Measurements from ENCODE around the gene CYSTM1.
A peak's percentile ranks its signal among the peaks of the same experiment; 100 is the strongest.

CYSTM1 gene

DNA sequence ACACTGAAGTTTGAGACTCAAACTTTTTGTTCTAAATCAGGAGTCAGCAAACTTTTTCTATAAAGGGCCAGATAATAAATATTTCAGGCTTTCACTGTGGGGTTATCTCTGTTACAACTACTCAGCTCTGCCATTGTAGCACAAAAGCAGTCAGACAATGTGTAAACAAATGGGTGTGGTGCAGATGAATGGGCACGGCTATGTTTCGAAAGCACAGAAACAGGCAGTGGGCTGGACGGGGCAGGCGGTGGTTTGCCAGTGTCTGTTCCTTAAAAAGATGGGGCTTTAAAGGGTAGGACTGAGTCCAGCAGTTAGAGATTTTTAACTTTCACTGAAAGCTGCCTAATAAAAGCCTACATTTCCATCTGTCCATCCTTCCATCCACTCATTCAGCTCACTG is 79.0 kb downstream of the CYSTM1 start:
- no peak overlapping the region for H3K4me3 Mint-ChIP-seq
- no peak overlapping the region for H3K27ac Mint-ChIP-seq
- peaks cover 43% of the 10 kb centered on the region for H3K4me1 Mint-ChIP-seq (ENCODE audit: low read depth)
- H3K27me3 Mint-ChIP-seq: no peaks in the 10 kb centered on the region
- no peaks in the 10 kb centered on the region for H3K9me3 Mint-ChIP-seq
- H3K36me3 Mint-ChIP-seq (ENCODE audit: low read depth): peaks cover 25% of the 10 kb centered on the region

DNA sequence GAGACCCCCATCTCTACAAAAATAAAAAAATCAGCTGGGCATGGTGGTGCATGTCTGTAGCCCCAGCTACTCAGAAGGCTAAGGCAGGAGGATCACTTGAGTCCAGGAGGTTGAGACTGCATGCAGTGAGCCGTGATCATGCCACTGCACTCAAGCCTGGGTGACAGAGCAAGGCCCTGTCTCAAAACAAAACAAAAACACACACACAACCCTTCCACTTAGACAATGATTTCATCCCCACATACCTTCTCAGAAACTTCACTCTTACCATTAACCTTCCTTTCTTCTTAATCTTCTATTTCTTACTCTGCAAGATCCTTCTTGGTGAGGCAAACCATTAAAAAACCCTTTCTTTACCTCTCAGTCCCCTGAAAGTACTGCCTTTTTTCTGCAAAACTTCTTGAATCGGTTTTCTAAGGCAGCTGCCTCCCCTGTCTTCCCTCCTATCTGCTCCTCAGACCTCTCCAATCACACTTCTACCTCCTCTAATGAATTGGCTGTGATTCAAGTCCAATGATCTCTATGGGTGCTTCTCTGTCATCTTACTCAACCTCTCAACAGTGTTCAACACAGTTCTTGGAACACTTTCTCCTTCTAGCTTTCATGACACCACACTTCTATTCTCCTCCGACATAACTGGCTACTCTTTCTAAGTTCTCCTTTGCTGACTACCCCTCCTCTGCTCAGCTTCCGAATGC is 80.6 kb downstream of the CYSTM1 start:
- H3K9me3 Mint-ChIP-seq: no peaks in the 10 kb centered on the region
- no peak overlapping the region for H3K4me3 Mint-ChIP-seq
- no peak overlapping the region for H3K27ac Mint-ChIP-seq
- peaks cover 43% of the 10 kb centered on the region for H3K4me1 Mint-ChIP-seq (ENCODE audit: low read depth)
- peaks cover 26% of the 10 kb centered on the region for H3K36me3 Mint-ChIP-seq (ENCODE audit: low read depth)
- H3K27me3 Mint-ChIP-seq: no peaks in the 10 kb centered on the region

DNA sequence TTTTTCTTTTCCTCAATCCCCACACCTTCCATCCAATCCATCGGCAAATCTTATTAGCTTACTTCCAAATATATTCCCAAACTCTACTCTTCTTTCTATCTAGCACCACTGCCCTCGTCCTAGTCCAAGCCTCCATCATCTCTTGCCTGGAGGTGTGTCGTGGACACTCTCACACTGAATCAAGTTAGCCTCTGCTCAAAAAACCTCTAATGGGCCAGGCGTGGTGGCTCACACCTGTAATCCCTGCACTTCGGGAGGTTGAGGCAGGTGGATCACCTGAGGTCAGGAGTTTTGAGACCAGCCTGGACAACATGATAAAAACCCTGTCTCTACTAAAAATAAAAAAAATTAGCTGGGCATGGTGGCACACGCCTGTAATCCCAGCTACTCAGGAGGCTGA is 81.7 kb downstream of the CYSTM1 start:
- Mint-ChIP-seq H3K27ac (no peak overlapping the region), H3K4me1 (ENCODE audit: low read depth) (peaks cover 39% of the 10 kb centered on the region), H3K4me3 (no peak overlapping the region), H3K36me3 (ENCODE audit: low read depth) (peaks cover 26% of the 10 kb centered on the region), H3K27me3 (no peaks in the 10 kb centered on the region), H3K9me3 (no peaks in the 10 kb centered on the region)

DNA sequence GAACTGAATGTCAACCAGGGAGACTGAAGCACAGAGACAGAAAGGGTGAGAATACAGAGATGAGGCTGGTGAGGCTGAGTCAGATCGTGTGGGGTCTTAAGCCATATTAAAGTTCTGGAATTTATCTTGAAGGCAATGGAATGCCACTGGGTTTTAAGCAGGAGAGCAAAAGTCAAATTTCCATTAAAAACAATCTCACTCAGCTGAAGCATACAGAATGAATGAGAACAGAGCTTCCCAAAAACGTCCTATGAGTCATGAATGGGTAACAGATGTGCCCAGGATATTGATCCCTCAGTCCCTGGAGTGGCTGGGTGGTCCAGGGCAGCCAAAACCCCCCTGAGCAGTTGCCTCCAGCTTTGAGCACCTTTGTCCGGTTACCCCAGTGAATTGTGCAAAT is 83.0 kb downstream of the CYSTM1 start:
- Mint-ChIP-seq H3K4me1 (ENCODE audit: low read depth) (peaks cover 30% of the 10 kb centered on the region), H3K36me3 (ENCODE audit: low read depth) (peaks cover 26% of the 10 kb centered on the region), H3K27ac (no peak overlapping the region), H3K27me3 (no peaks in the 10 kb centered on the region), H3K4me3 (no peak overlapping the region), H3K9me3 (no peaks in the 10 kb centered on the region)

DNA sequence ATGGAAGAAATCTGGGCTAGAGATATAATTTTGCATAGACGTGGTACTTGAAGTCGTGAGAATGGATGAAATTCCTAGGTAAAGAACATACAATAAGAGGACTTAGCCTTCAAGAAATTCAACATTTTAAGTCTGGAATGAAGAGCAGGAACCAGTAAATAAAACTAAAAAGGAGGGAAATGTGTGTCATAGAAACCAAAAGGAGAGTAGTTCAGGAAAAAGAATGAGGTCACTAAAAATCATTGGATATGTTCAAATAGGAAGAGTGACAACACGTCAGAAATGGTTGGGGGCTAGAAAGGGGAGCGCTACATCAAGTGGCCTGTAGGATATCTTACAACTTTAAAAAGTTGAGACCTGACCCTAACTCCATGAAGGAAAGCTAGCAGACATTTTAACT is 83.9 kb downstream of the CYSTM1 start:
- peaks cover 26% of the 10 kb centered on the region for H3K36me3 Mint-ChIP-seq (ENCODE audit: low read depth)
- no peaks in the 10 kb centered on the region for H3K27me3 Mint-ChIP-seq
- H3K4me3 Mint-ChIP-seq: no peak overlapping the region
- no peak overlapping the region for H3K27ac Mint-ChIP-seq
- peaks cover 31% of the 10 kb centered on the region for H3K4me1 Mint-ChIP-seq (ENCODE audit: low read depth)
- no peaks in the 10 kb centered on the region for H3K9me3 Mint-ChIP-seq

DNA sequence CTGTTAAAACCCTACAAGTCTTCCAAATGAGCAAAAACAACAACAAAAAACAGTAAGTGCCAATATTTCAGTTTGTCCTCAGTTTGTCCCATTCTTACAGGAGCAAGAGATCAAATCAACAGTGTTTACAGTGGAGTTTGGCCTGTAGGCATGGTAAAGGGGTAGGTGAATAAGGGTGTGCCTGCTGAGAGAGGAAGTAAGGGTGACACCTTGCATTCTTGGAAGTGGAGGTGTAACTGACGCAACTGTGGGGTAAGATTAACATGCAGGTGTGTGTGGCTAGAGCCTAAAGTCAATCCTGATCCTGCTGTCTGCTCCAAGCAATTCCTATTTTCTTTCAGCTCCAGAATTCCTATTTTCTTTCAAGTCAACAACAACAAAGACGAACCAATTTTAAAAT is 84.5 kb downstream of the CYSTM1 start:
- H3K9me3 Mint-ChIP-seq: no peaks in the 10 kb centered on the region
- H3K27ac Mint-ChIP-seq: no peak overlapping the region
- H3K4me1 Mint-ChIP-seq (ENCODE audit: low read depth): peaks cover 35% of the 10 kb centered on the region
- no peak overlapping the region for H3K4me3 Mint-ChIP-seq
- H3K36me3 Mint-ChIP-seq (ENCODE audit: low read depth): peaks cover 26% of the 10 kb centered on the region
- no peaks in the 10 kb centered on the region for H3K27me3 Mint-ChIP-seq

DNA sequence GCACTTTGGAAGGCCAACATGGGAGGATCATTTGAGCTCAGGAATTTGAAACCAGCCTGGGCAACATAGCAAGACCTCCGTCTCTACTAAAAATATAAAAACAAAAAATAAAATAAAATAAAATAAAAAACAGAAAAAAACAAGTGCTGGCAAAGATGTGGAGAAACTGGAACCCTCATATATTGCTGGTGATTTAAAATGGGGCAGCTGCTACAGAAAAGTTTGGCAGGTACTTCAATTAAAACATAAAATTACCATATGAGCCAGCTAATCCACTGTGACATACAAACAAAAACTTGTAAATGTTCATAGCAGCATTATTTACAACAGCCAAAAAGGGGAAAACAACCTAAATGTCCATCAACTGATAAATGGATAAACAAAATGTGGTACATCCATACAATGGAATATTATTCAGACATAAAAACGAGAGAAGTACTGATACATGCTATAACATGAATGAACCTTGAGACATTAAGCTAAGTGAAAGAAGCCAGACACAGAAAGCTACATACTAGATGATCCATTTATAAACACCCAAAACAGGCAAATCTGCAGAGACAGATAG is 85.2 kb downstream of the CYSTM1 start:
- Mint-ChIP-seq H3K4me3 (no peak overlapping the region), H3K27me3 (no peaks in the 10 kb centered on the region), H3K36me3 (ENCODE audit: low read depth) (peaks cover 28% of the 10 kb centered on the region), H3K9me3 (no peaks in the 10 kb centered on the region), H3K27ac (no peak overlapping the region), H3K4me1 (ENCODE audit: low read depth) (peaks cover 38% of the 10 kb centered on the region)

DNA sequence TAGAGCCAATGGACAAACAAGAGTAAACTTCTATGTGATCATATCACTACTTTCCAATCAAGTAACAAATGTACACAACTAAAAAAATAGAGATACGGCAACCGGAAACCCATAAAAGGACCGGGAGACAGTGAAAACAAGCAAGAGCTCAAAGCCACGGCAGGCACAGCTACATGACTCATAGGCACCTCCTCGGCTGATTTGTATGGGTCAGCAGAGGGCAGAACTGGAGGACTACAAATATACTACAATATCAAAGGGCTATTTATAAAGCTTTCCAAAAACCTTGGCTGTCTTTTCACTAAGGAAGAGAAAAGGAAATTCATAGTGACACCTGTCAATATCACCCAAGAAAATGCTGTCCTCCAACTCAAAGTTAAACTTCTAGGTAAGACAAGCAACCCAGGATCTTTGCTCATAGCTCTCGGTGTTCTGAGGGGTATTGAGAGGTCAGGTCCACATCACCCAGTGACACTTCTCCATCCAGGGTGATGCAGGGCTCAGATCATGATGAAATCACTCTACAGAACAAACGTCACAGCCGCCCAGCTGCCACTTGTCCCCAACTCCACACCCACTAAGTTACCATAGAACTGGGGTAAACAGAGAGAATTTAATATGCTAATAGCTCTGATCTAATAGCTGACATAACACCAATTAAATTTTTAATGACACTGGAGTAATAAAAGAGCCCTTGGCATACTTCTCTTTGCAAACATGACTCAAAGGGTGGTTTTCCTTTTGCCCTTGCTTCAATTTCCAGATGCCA is 86.6 kb downstream of the CYSTM1 start:
- Mint-ChIP-seq H3K27ac (no peak overlapping the region), H3K36me3 (ENCODE audit: low read depth) (peaks cover 30% of the 10 kb centered on the region), H3K9me3 (no peaks in the 10 kb centered on the region), H3K27me3 (no peaks in the 10 kb centered on the region), H3K4me3 (no peak overlapping the region), H3K4me1 (ENCODE audit: low read depth) (peaks cover 53% of the 10 kb centered on the region)

DNA sequence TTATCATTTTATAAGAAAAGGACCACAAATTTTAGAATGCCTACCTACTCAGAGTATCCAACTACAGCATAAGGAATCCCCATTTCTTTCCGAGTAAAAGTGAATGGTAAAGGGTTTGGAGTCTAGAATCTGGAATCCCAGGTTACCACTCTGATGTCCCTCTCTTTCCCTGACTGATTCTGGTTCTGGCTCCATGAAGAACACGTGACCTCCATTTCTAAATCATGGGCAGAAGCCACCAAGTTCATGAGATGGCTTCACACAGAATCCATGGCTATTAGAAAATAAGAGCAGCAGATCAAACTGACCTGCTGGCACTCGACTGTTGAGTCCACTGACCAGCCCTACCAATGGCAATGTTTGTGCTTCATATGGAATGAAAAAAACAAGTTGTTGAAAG is 87.2 kb downstream of the CYSTM1 start:
- H3K27ac Mint-ChIP-seq: no peak overlapping the region

DNA sequence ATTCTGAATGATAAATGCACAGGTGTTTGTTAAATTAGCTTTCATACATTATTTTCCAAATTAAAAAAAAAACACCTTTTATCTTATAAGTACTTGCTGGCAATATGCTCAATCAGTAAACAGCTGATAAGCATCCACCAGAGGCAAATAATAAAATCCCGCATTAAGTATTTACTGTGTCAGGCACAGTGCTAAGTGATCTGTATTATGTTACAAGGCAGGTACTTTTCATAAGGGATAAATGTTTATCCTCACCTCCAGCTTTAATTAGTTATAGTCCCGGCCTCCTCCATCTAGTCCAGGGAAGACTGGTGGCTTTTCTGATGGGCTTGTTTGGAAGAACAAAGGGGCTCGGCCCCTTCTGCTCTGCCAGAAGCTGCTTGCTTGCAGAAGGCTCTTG is 87.9 kb downstream of the CYSTM1 start:
- H3K27me3 Mint-ChIP-seq: no peaks in the 10 kb centered on the region
- peaks cover 29% of the 10 kb centered on the region for H3K36me3 Mint-ChIP-seq (ENCODE audit: low read depth)
- peaks cover 63% of the 10 kb centered on the region for H3K4me1 Mint-ChIP-seq (ENCODE audit: low read depth)
- no peak overlapping the region for H3K27ac Mint-ChIP-seq
- H3K4me3 Mint-ChIP-seq: no peak overlapping the region
- H3K9me3 Mint-ChIP-seq: no peaks in the 10 kb centered on the region

More for the DNA sequence above, 87.2 kb downstream of the CYSTM1 start:
- peaks cover 59% of the 10 kb centered on the region for H3K4me1 Mint-ChIP-seq (ENCODE audit: low read depth)
- H3K4me3 Mint-ChIP-seq: no peak overlapping the region
- H3K36me3 Mint-ChIP-seq (ENCODE audit: low read depth): peaks cover 30% of the 10 kb centered on the region
- no peaks in the 10 kb centered on the region for H3K9me3 Mint-ChIP-seq
- no peaks in the 10 kb centered on the region for H3K27me3 Mint-ChIP-seq

DNA sequence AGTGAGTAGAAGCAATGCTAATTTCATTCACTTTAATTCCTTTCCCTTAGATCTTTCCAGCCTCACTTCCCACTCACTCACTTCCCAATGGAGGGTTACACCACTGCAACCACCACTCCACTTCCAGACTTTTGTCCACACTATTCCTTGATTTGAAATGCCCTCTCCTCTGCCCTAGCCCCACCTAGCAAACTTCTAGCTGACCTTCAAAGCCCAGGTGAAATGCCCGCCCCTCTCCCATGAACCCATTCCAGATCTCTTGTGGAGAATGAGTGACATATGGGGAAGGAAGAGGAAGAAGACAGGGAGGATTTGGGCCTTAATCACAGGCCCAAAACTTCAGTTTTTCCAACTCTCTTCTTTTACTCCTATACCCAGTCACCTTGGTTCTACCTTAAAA is 90.9 kb downstream of the CYSTM1 start:
- Mint-ChIP-seq H3K36me3 (ENCODE audit: low read depth) (peaks cover 8% of the 10 kb centered on the region), H3K27me3 (no peaks in the 10 kb centered on the region), H3K4me3 (no peak overlapping the region), H3K4me1 (ENCODE audit: low read depth) (peaks cover 49% of the 10 kb centered on the region), H3K9me3 (no peaks in the 10 kb centered on the region), H3K27ac (no peak overlapping the region)

DNA sequence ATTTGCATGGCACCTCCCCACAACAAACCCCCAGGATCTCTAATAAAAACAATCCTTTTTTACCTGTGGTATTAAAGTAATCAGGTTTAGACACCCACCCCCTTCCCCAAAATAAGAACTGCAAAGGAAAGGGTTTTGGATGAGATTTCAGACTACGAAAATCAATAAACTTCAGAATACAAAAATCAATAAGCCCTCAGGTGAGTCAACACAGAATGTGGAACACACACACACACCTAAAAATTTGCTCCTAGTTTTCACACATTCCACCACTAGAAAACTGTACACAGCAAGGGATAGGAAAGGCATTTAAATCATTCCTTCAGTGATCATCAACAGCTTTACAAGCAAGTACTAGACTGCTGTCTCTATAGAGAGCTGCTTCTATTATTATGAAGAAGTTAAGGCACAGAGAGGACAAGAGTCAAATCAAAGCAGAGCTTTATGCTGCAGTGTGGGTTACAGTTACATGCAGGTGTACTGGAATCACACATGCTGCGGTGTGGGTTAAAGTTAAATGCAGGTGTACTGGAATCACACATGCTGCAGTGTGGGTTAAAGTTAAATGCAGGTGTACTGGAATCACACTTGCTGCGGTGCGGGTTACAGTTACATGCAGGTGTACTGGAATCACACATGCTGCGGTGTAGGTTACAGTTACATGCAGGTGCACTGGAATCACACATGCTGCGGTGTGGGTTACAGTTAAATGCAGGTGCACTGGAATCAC is 91.6 kb downstream of the CYSTM1 start:
- H3K36me3 Mint-ChIP-seq (ENCODE audit: low read depth): peaks cover 8% of the 10 kb centered on the region
- no peaks in the 10 kb centered on the region for H3K27me3 Mint-ChIP-seq
- H3K27ac Mint-ChIP-seq: peak overlapping the region; percentile 61
- no peaks in the 10 kb centered on the region for H3K9me3 Mint-ChIP-seq
- no peak overlapping the region for H3K4me3 Mint-ChIP-seq
- peaks cover 43% of the 10 kb centered on the region for H3K4me1 Mint-ChIP-seq (ENCODE audit: low read depth)

DNA sequence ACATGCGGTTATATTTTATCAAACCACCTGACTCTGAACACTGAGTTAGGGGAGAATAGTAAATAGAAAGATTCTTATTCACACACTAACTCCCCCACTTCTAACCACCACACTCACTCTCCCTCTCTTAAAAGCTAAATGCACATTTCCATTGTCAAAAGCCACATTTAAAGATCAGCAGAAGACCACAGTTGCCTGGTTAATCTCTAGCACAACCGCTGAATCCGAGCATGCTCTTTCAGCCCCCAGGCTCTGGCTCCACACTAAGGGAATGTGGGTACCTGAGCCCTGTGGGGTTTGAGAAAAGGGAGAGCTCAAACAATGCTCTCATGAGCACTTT is 92.2 kb downstream of the CYSTM1 start:
- Mint-ChIP-seq H3K36me3 (ENCODE audit: low read depth) (peaks cover 8% of the 10 kb centered on the region), H3K4me1 (ENCODE audit: low read depth) (peaks cover 40% of the 10 kb centered on the region), H3K27me3 (no peaks in the 10 kb centered on the region), H3K27ac (peak overlapping the region; percentile 61), H3K4me3 (peak overlapping the region; percentile 41), H3K9me3 (no peaks in the 10 kb centered on the region)

DNA sequence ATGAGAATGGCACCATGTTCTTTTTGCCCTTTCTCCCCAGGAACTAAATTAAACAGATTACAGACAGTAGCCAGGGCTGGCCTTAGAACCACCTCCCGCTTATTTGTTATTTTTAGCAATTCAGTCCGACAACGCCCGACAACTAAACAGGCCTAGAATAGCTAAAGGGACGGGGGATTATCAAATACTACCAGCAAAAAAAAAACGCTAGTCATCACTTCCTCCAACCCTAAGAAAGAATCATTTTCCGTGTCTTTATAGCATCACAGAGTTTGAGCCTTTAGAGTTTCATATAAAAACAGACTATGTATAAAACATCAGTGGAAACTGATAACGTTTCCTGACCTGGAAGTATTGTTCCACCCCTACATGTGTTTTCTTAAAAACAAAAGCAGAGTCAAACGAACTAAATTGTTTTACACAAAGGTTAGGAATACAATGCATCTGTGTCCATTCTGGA is 92.6 kb downstream of the CYSTM1 start:
- H3K4me1 Mint-ChIP-seq (ENCODE audit: low read depth): peaks cover 38% of the 10 kb centered on the region
- peaks cover 8% of the 10 kb centered on the region for H3K36me3 Mint-ChIP-seq (ENCODE audit: low read depth)
- H3K9me3 Mint-ChIP-seq: no peaks in the 10 kb centered on the region
- no peaks in the 10 kb centered on the region for H3K27me3 Mint-ChIP-seq
- H3K4me3 Mint-ChIP-seq: peak overlapping the region; percentile 45
- H3K27ac Mint-ChIP-seq: peak overlapping the region; percentile 61

DNA sequence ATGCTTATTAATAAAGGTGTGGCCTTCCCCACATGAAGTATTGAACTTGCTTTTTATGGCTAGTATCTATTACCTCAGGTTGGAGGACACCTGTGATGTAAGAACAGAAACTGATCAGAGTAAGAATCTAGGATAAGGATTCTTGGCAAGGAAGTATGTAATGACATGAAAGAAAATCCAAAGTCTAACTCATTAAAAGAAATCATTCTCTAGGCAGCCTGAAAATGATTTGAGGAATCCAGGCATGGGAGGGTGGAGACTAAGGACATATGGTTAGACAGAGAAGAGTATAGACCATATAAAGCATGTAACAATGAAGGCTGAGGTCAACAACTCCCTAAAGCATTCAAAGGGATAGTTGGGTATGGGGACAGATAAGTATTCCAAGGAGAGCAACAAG is 95.0 kb downstream of the CYSTM1 start:
- H3K9me3 Mint-ChIP-seq: no peaks in the 10 kb centered on the region
- H3K4me1 Mint-ChIP-seq (ENCODE audit: low read depth): peaks cover 42% of the 10 kb centered on the region
- H3K4me3 Mint-ChIP-seq: no peak overlapping the region
- peaks cover 15% of the 10 kb centered on the region for H3K36me3 Mint-ChIP-seq (ENCODE audit: low read depth)
- H3K27me3 Mint-ChIP-seq: no peaks in the 10 kb centered on the region
- H3K27ac Mint-ChIP-seq: no peak overlapping the region
